Activated effector memory CD4-positive, alpha-beta T cell treated with Interleukin-2 at 50 U/mL for 16 hours (primary cell): ENCODE results near the gene MYO5B.
"Not testable (repeated sequence)": the region's sequence is repeated elsewhere in the genome, so short reads cannot be mapped to it uniquely, and the experiment has no call there.

Experiments
- DNase-seq: peaks from one replicate; pipeline ENCODE4 v3.0.0-alpha.2; 2020

The MYO5B gene

GRCh38 chr18:49814147-49814499 is 380.8 kb downstream of the MYO5B start:
- peak; percentile 53 for DNase-seq

GRCh38 chr18:49813319-49814146 is 381.4 kb downstream of the MYO5B start, which contains the start of gene ACAA2:
Gene ACAA2, minus strand, starts transcription at chr18:49813533. Its CDS starts 49 bp downstream, at chr18:49813484.
- peak; percentile 78 for DNase-seq

- DNase-seq: no peak
Measured at GRCh38 chr18:49813069-49813318, 382.0 kb downstream of the MYO5B start.

- no peak for DNase-seq
Measured at GRCh38 chr18:49812286-49813068, 382.5 kb downstream of the MYO5B start.

GRCh38 chr18:49811151-49811938 is 383.6 kb downstream of the MYO5B start:
- DNase-seq: no peak

GRCh38 chr18:49808553-49809191 is 386.3 kb downstream of the MYO5B start:
- not testable (repeated sequence) for DNase-seq

- no peak for DNase-seq
Measured at GRCh38 chr18:49804096-49804495, 390.9 kb downstream of the MYO5B start.

- no peak for DNase-seq
Measured at GRCh38 chr18:49802623-49803022, 392.3 kb downstream of the MYO5B start.

GRCh38 chr18:49800491-49800890 is 394.5 kb downstream of the MYO5B start:
- not testable (repeated sequence) for DNase-seq

- not testable (repeated sequence) for DNase-seq
Measured at GRCh38 chr18:49799806-49800205, 395.1 kb downstream of the MYO5B start.

GRCh38 chr18:49798001-49798400 is 396.9 kb downstream of the MYO5B start:
- no peak for DNase-seq

- no peak for DNase-seq
Measured at GRCh38 chr18:49795612-49796552, 399.1 kb downstream of the MYO5B start.

GRCh38 chr18:49794743-49795142 is 400.2 kb downstream of the MYO5B start:
- DNase-seq: no peak

GRCh38 chr18:49789560-49790134 is 405.3 kb downstream of the MYO5B start:
- not testable (repeated sequence) for DNase-seq

- DNase-seq: no peak
Measured at GRCh38 chr18:49788327-49788898, 406.5 kb downstream of the MYO5B start.

- DNase-seq: no peak
Measured at GRCh38 chr18:49786019-49786720, 408.8 kb downstream of the MYO5B start.

- no peak for DNase-seq
Measured at GRCh38 chr18:49784427-49785185, 410.3 kb downstream of the MYO5B start.

- DNase-seq: not testable (repeated sequence)
Measured at GRCh38 chr18:49783631-49784030, 411.3 kb downstream of the MYO5B start.

GRCh38 chr18:49778826-49779465 is 416.0 kb downstream of the MYO5B start:
- no peak for DNase-seq
